Ovary (tissue), 3 donors: ENCODE data around the gene IL12RB2.

Experiments used
- POLR2A ChIP-seq: fragments of 450-650 bp; IDR thresholded peaks from one replicate; pipeline ENCODE4 v1.6.1; 2017; ENCODE audit warnings: antibody characterized with exemption, mild to moderate bottlenecking, moderate library complexity
- TF ChIP-seq, protein P1 (sequence below), 3 donors: fragments of 450-650 bp in 2 of 3; fragments of 200-600 bp in 1 of 3; IDR thresholded peaks; one replicate each; pipeline versions ENCODE4 v1.5.1 to v1.8.0; 2016 to 2022; ENCODE audit warnings: antibody characterized with exemption in 3 of 3, mild to moderate bottlenecking in 1 of 3
- donor health status: DM: no; HTN: no; CAD: no.

DNA sequence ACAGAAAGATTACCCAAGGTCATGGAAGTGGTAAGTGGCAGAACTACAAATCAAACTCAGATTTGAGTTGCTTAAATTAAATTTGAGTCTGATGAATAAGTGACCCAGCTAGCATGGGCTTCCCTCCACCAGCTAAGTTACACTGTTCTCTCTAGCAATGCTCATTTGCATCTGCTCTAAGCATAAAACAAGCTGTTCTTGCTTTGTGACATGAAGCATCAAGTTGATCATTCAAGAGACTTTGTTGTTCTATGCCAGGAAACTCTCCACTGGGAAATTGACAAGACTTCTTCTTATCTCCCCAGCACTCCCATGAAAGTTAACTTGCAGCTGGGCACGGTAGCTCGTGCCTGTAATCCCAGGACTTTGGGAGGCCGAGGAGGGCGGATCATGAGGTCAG is 73.5 kb downstream of the IL12RB2 start:
- TF ChIP-seq, protein P1, sequence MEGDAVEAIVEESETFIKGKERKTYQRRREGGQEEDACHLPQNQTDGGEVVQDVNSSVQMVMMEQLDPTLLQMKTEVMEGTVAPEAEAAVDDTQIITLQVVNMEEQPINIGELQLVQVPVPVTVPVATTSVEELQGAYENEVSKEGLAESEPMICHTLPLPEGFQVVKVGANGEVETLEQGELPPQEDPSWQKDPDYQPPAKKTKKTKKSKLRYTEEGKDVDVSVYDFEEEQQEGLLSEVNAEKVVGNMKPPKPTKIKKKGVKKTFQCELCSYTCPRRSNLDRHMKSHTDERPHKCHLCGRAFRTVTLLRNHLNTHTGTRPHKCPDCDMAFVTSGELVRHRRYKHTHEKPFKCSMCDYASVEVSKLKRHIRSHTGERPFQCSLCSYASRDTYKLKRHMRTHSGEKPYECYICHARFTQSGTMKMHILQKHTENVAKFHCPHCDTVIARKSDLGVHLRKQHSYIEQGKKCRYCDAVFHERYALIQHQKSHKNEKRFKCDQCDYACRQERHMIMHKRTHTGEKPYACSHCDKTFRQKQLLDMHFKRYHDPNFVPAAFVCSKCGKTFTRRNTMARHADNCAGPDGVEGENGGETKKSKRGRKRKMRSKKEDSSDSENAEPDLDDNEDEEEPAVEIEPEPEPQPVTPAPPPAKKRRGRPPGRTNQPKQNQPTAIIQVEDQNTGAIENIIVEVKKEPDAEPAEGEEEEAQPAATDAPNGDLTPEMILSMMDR (IDR thresholded peaks at IDR 0.05) = no peak
- no peak for TF ChIP-seq POLR2A
